Neuron (in vitro differentiated cells): ENCODE data around the gene TRIP6.

Experiments
- H2AFZ ChIP-seq: one replicate; pipeline ENCODE4 v1.6.1; 2013; ENCODE audit warnings: low read depth, mild to moderate bottlenecking, inconsistent platforms, low read length, moderate library complexity
- H3K27me3 ChIP-seq: one replicate; pipeline ENCODE4 v1.6.1; 2013; ENCODE audit warnings: low read length; ENCODE audit not compliant: insufficient read depth
- H3K36me3 ChIP-seq: one replicate; pipeline ENCODE4 v1.6.1; 2013; ENCODE audit warnings: low read length; ENCODE audit not compliant: insufficient read depth
- H3K4me1 ChIP-seq: one replicate; pipeline ENCODE4 v1.6.1; 2013; ENCODE audit warnings: low read length; ENCODE audit not compliant: insufficient read depth
- H3K4me3 ChIP-seq: 2 replicates; pipeline ENCODE4 v1.5.1; 2013; ENCODE audit warnings: mild to moderate bottlenecking, low read length, moderate library complexity
- H3K9me3 ChIP-seq: one replicate; pipeline ENCODE4 v1.6.1; 2013; ENCODE audit warnings: low read length

The TRIP6 gene

GRCh38 chr7:100884736-100885439 is 17.7 kb downstream of the TRIP6 start:
- H2AFZ ChIP-seq, result no peak overlapping the region
- no peaks in the 10 kb centered on the region for H3K9me3 ChIP-seq
- H3K27me3 ChIP-seq, result no peaks in the 10 kb centered on the region
- H3K4me1 ChIP-seq, result peaks cover 17% of the 10 kb centered on the region
- no peak overlapping the region for H3K4me3 ChIP-seq
- H3K36me3 ChIP-seq, result peaks cover 84% of the 10 kb centered on the region

GRCh38 chr7:100885440-100886141 is 18.4 kb downstream of the TRIP6 start:
- no peak overlapping the region for H3K4me3 ChIP-seq
- no peak overlapping the region for H2AFZ ChIP-seq
- H3K36me3 ChIP-seq, result peaks cover 80% of the 10 kb centered on the region
- no peaks in the 10 kb centered on the region for H3K9me3 ChIP-seq
- H3K4me1 ChIP-seq, result peaks cover 21% of the 10 kb centered on the region
- no peaks in the 10 kb centered on the region for H3K27me3 ChIP-seq

GRCh38 chr7:100886142-100886935 is 19.2 kb downstream of the TRIP6 start:
- Histone ChIP-seq H2AFZ (no peak overlapping the region), H3K4me1 (peaks cover 29% of the 10 kb centered on the region), H3K4me3 (no peak overlapping the region), H3K27me3 (no peaks in the 10 kb centered on the region), H3K36me3 (peaks cover 73% of the 10 kb centered on the region), H3K9me3 (no peaks in the 10 kb centered on the region)

- H3K27me3 ChIP-seq, result no peaks in the 10 kb centered on the region
- no peak overlapping the region for H2AFZ ChIP-seq
- no peak overlapping the region for H3K4me3 ChIP-seq
- H3K36me3 ChIP-seq, result peaks cover 67% of the 10 kb centered on the region
- no peaks in the 10 kb centered on the region for H3K9me3 ChIP-seq
- peaks cover 31% of the 10 kb centered on the region for H3K4me1 ChIP-seq
Observed at GRCh38 chr7:100886936-100887515, 19.8 kb downstream of the TRIP6 start.

- Histone ChIP-seq H2AFZ (no peak overlapping the region), H3K27me3 (no peaks in the 10 kb centered on the region), H3K4me1 (peaks cover 31% of the 10 kb centered on the region), H3K4me3 (no peak overlapping the region), H3K36me3 (peaks cover 60% of the 10 kb centered on the region), H3K9me3 (no peaks in the 10 kb centered on the region)
Observed at GRCh38 chr7:100887516-100888290, 20.5 kb downstream of the TRIP6 start.

GRCh38 chr7:100888291-100888987 is 21.3 kb downstream of the TRIP6 start:
- H3K36me3 ChIP-seq, result peaks cover 53% of the 10 kb centered on the region
- no peaks in the 10 kb centered on the region for H3K9me3 ChIP-seq
- H3K4me1 ChIP-seq, result peaks cover 31% of the 10 kb centered on the region
- no peak overlapping the region for H2AFZ ChIP-seq
- no peaks in the 10 kb centered on the region for H3K27me3 ChIP-seq
- H3K4me3 ChIP-seq, result peak overlapping the region; percentile 70

- peaks cover 46% of the 10 kb centered on the region for H3K36me3 ChIP-seq
Observed at GRCh38 chr7:100888988-100889750, 22.0 kb downstream of the TRIP6 start, which contains the start of gene UFSP1. Gene UFSP1, minus strand, starts transcription at chr7:100889715. Its CDS starts 444 bp downstream, at chr7:100889271.

GRCh38 chr7:100890653-100891567 is 23.7 kb downstream of the TRIP6 start:
- Histone ChIP-seq H3K9me3 (no peaks in the 10 kb centered on the region), H3K36me3 (peaks cover 30% of the 10 kb centered on the region), H2AFZ (peak overlapping the region; percentile 66), H3K4me3 (peak overlapping the region; percentile 60), H3K4me1 (peaks cover 39% of the 10 kb centered on the region), H3K27me3 (peaks cover under 1% of the 10 kb centered on the region)

More at GRCh38 chr7:100888988-100889750, 22.0 kb downstream of the TRIP6 start, which contains the start of gene UFSP1:
- H3K27me3 ChIP-seq, result no peaks in the 10 kb centered on the region
- no peaks in the 10 kb centered on the region for H3K9me3 ChIP-seq
- peak within 1 kb of the TSS; percentile 66 for H2AFZ ChIP-seq
- peak within 1 kb of the TSS; percentile 70 for H3K4me3 ChIP-seq
- peaks cover 33% of the 10 kb centered on the region for H3K4me1 ChIP-seq

- Histone ChIP-seq H3K9me3 (no peaks in the 10 kb centered on the region), H3K4me3 (peak overlapping the region; percentile 60), H3K4me1 (peaks cover 45% of the 10 kb centered on the region), H3K36me3 (peaks cover 22% of the 10 kb centered on the region), H2AFZ (no peak overlapping the region), H3K27me3 (peaks cover 8% of the 10 kb centered on the region)
Observed at GRCh38 chr7:100891568-100892247, 24.5 kb downstream of the TRIP6 start.
